OCI-M2 (cell line): Measurements from ENCODE around the gene SGMS1.
"Not testable (repeated sequence)": the region's sequence is repeated elsewhere in the genome, so short reads cannot be mapped to it uniquely, and the experiment has no call there.

ENCODE experiments used
- DNase-seq: peaks from one replicate; lab custom pipeline; 2025; ENCODE audit not compliant: unreplicated experiment; lab: John Stamatoyannopoulos, UW

SGMS1 gene

GRCh38 chr10:50382576-50383023 lies 241.2 kb downstream of the SGMS1 start:
- DNase-seq = no peak

- no peak for DNase-seq
These were observed 242.1 kb downstream of the SGMS1 start for GRCh38 chr10:50381642-50382041.

- DNase-seq = no peak
These were observed 244.1 kb downstream of the SGMS1 start for GRCh38 chr10:50379616-50380015.

GRCh38 chr10:50375745-50376144 lies 248.0 kb downstream of the SGMS1 start:
- DNase-seq = no peak

- DNase-seq = no peak
These were observed 248.7 kb downstream of the SGMS1 start for GRCh38 chr10:50375051-50375452.

GRCh38 chr10:50373821-50374501 lies 249.8 kb downstream of the SGMS1 start:
- DNase-seq = no peak

- DNase-seq = no peak
These were observed 253.8 kb downstream of the SGMS1 start for GRCh38 chr10:50369931-50370330.

- no peak for DNase-seq
These were observed 256.0 kb downstream of the SGMS1 start for GRCh38 chr10:50367732-50368131.

GRCh38 chr10:50366421-50366820 lies 257.3 kb downstream of the SGMS1 start:
- not testable (repeated sequence) for DNase-seq

GRCh38 chr10:50364730-50365129 lies 259.0 kb downstream of the SGMS1 start:
- not testable (repeated sequence) for DNase-seq

GRCh38 chr10:50362547-50363125 lies 261.1 kb downstream of the SGMS1 start:
- DNase-seq = no peak

GRCh38 chr10:50361946-50362345 lies 261.8 kb downstream of the SGMS1 start:
- DNase-seq = no peak

GRCh38 chr10:50360077-50360850 lies 263.5 kb downstream of the SGMS1 start:
- DNase-seq = no peak

GRCh38 chr10:50358925-50359687 lies 264.6 kb downstream of the SGMS1 start:
- DNase-seq = no peak

GRCh38 chr10:50358411-50358810 lies 265.3 kb downstream of the SGMS1 start:
- DNase-seq = no peak

GRCh38 chr10:50356481-50356832 lies 267.3 kb downstream of the SGMS1 start:
- DNase-seq = not testable (repeated sequence)

- not testable (repeated sequence) for DNase-seq
These were observed 267.9 kb downstream of the SGMS1 start for GRCh38 chr10:50355693-50356480.

GRCh38 chr10:50351483-50352146 lies 272.1 kb downstream of the SGMS1 start:
- DNase-seq = no peak

GRCh38 chr10:50350366-50350765 lies 273.4 kb downstream of the SGMS1 start:
- no peak for DNase-seq

GRCh38 chr10:50349554-50349953 lies 274.2 kb downstream of the SGMS1 start:
- DNase-seq = no peak
